Measurements from ENCODE around the gene ACBD4.
A peak's percentile ranks its signal among the peaks of the same experiment; 100 is the strongest.

DNA sequence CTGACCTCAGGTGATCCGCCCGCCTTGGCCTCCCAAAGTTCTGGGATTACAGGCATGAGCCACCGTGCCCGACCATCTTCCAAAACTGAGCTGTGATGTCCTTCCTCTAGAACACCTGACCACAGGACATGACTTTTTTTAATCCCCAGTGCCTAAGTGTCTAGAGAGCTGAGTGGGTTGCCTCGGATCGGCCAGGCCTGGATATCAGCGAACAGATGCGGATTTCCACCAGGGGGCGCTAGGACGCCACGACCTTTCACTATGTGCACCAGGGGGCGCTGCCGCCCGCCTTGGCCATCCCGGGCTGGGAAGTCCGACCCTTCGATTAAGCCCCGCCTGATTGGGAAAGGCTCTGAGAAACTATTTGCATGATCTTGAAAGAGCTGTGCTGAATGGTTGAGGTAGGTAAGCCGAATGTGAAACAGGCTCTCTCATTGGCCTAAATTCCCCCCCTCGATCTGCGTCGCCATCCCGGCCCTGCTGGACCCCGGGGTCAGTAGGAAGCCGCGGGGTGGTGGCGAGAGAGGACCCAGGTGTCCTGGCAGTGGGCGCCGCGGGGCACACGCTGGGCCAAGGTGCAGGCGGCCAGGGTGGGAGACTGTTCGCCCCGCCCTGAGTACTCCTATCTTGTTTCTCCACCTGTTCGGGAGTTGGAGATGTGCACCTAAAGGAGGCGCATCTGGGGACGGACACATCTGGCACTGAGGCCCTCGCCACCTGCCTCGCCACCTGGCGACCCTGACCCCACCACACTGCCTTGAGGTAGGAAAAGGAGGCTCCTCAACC is at the start of gene ACBD4:
- TF ChIP-seq, protein P1, sequence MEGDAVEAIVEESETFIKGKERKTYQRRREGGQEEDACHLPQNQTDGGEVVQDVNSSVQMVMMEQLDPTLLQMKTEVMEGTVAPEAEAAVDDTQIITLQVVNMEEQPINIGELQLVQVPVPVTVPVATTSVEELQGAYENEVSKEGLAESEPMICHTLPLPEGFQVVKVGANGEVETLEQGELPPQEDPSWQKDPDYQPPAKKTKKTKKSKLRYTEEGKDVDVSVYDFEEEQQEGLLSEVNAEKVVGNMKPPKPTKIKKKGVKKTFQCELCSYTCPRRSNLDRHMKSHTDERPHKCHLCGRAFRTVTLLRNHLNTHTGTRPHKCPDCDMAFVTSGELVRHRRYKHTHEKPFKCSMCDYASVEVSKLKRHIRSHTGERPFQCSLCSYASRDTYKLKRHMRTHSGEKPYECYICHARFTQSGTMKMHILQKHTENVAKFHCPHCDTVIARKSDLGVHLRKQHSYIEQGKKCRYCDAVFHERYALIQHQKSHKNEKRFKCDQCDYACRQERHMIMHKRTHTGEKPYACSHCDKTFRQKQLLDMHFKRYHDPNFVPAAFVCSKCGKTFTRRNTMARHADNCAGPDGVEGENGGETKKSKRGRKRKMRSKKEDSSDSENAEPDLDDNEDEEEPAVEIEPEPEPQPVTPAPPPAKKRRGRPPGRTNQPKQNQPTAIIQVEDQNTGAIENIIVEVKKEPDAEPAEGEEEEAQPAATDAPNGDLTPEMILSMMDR (IDR thresholded peaks at IDR 0.05; ENCODE audit: extremely low read depth in 1 of 2, insufficient read depth in 1 of 2, low read depth in 1 of 2, low read length in 2 of 2) = peak; percentile 100
- TF ChIP-seq POLR2AphosphoS5 (IDR thresholded peaks at IDR 0.05; ENCODE audit: insufficient read depth, low read depth, low read length) = no peak
- peak; percentile 50 for TF ChIP-seq POLR2A (IDR thresholded peaks at IDR 0.05; ENCODE audit: low read depth, low read length)
- no peak for TF ChIP-seq EZH2 (IDR thresholded peaks at IDR 0.05; ENCODE audit: borderline replicate concordance, low read depth, low read length, severe bottlenecking)
- no peak for TF ChIP-seq GATA2 (IDR thresholded peaks at IDR 0.05; ENCODE audit: insufficient read depth, insufficient read length, low read depth, low read length)
- no peak for TF ChIP-seq MYC (IDR thresholded peaks at IDR 0.05; ENCODE audit: low read depth, low read length)
- TF ChIP-seq, protein P2, sequence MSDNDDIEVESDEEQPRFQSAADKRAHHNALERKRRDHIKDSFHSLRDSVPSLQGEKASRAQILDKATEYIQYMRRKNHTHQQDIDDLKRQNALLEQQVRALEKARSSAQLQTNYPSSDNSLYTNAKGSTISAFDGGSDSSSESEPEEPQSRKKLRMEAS (IDR thresholded peaks at IDR 0.05; ENCODE audit: insufficient read depth, insufficient read length) = no peak
- TF ChIP-seq JUN (IDR thresholded peaks at IDR 0.05; ENCODE audit: borderline replicate concordance, insufficient read depth, insufficient read length, low read depth) = no peak
- TF ChIP-seq FOS (IDR thresholded peaks at IDR 0.05; ENCODE audit: borderline replicate concordance, insufficient read depth, low read length) = no peak
